ENCODE results near the gene FRMPD4. TPM values are rescaled to one million over a fixed set of nuclear protein-coding genes. Genes with fewer than 3 reads are reported as not detected.
A peak's percentile ranks its signal among the peaks of the same experiment; 100 is the strongest.

Gene FRMPD4
- total and polyA plus RNA-seq, 10 of the 15 experiments (the other 5 are each of a cell fraction or from before 2014, with no cell fraction given): not detected

DNA sequence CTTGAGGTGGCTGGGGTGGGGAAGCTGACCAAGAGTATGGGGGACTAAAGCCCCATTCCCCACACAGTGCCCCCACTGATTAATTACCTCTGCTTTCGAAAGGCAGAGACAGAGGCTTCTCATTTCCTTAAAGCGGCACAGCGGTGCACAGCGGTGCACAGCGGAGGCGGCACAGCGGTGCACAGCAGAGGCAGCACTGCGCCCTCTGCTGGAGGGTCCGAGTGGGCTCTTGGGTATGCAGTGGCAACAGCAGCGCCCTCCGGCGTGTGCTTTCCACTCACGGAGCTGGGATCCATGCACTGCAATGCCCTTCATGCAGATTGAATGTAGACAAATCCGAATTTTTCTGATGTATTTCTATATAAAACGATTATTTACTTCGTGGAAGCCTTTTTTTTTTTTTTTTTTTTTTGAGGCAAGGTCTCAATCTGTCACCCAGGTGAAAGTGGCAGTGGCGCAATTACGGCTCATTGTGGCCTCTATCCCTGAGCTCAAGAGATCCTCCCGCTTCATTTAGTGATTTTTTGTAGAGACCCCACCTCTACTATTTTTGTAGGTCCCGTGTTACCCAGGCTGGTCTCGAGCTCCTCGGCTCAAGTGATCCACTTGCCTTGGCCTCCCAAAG is 633.3 kb downstream of the FRMPD4 start:
- H3K9ac ChIP-seq (ENCODE audit: control insufficient read depth, insufficient read depth, low read length): no peak overlapping the region
- BruUV-seq (replicated peaks): no TSS peak
- H3K27me3 ChIP-seq (replicated peaks in 1 of 2; ENCODE audit: control insufficient read depth in 2 of 2, insufficient read depth in 2 of 2, low read length in 1 of 2): peaks cover 0 to 8% of the 10 kb centered on the region in 2 experiments; a peak in 2 of 4 replicates
- no peaks in the 10 kb centered on the region for H3K9me3 ChIP-seq (replicated peaks; ENCODE audit: control insufficient read depth, insufficient read depth, low read length)
- WGBS (ENCODE audit: insufficient coverage, insufficient replicate concordance, low lambda C conversion rate, missing lambda C conversion rate): 32% methylated on average over 20 of the region's 22 CpGs
- ChIA-PET POLR2A (interaction anchor here (0.7 kb wide), 1 partner anchor 703 kb away, joined by 4 read pairs; no protein-coding TSS in a partner anchor), CTCF (interaction anchor here (0.6 to 5.9 kb wide), 30 partner anchors 8 to 1240 kb away, joined by 3 to 44 read pairs (median 6); partner anchors contain the start of gene PRPS2), RAD21 (ENCODE audit: unreplicated experiment) (interaction anchor here (0.6 to 2.2 kb wide), 6 partner anchors 12 to 1240 kb away, joined by 3 to 8 read pairs (median 4); no protein-coding TSS in a partner anchor), SMC1A (ENCODE audit: uncharacterized antibody, unreplicated experiment) (interaction anchor here (0.8 to 3.2 kb wide), 16 partner anchors 8 to 1240 kb away, joined by 3 to 11 read pairs (median 4); partner anchors contain the start of gene PRPS2)
- in situ Hi-C loops (cut with MboI) (loop anchor here (5.0 kb wide), 1 partner anchor 1239 kb away; no protein-coding TSS in a partner anchor), intact Hi-C loops (cut with micrococcal nuclease; ENCODE audit: unreplicated experiment) (loop anchor here (1.0 to 10.0 kb wide), 4 partner anchors 69 to 687 kb away; no protein-coding TSS in a partner anchor)
- no peaks in the 10 kb centered on the region for H4K20me1 ChIP-seq (ENCODE audit: control insufficient read depth, insufficient read depth)
- no peak overlapping the region for H3K27ac ChIP-seq (ENCODE audit: control insufficient read depth, insufficient read depth)
- no peaks in the 10 kb centered on the region for H3K36me3 ChIP-seq (ENCODE audit: control insufficient read depth in 2 of 2, insufficient read depth in 2 of 2, low read length in 1 of 2)
- H3K79me2 ChIP-seq (ENCODE audit: control insufficient read depth, insufficient read depth, low read length): no peaks in the 10 kb centered on the region
- DNase-seq (ENCODE audit: low read depth, low spot score) (peak; percentile 20), FAIRE-seq (no peak), ATAC-seq (peak; percentile 100)
- H3K4me3 ChIP-seq: no peak overlapping the region
- H2AFZ ChIP-seq (ENCODE audit: control insufficient read depth, low read depth, low read length): no peak overlapping the region
- H3K4me1 ChIP-seq (ENCODE audit: control insufficient read depth, insufficient read depth, low read length): no peaks in the 10 kb centered on the region
- H3K4me2 ChIP-seq (ENCODE audit: control insufficient read depth, insufficient read depth): 0 out of 2 replicates have a peak overlapping the region, but pooled peaks have one; percentile 9
- no peak for TF ChIP-seq NBN (IDR thresholded peaks at IDR 0.05)
- TF ChIP-seq SPI1 (IDR thresholded peaks at IDR 0.05; ENCODE audit: borderline replicate concordance, insufficient read depth, low read depth, low read length): peak; percentile 12; the same call in 1 of the 2 replicates
- TF ChIP-seq, protein P1, sequence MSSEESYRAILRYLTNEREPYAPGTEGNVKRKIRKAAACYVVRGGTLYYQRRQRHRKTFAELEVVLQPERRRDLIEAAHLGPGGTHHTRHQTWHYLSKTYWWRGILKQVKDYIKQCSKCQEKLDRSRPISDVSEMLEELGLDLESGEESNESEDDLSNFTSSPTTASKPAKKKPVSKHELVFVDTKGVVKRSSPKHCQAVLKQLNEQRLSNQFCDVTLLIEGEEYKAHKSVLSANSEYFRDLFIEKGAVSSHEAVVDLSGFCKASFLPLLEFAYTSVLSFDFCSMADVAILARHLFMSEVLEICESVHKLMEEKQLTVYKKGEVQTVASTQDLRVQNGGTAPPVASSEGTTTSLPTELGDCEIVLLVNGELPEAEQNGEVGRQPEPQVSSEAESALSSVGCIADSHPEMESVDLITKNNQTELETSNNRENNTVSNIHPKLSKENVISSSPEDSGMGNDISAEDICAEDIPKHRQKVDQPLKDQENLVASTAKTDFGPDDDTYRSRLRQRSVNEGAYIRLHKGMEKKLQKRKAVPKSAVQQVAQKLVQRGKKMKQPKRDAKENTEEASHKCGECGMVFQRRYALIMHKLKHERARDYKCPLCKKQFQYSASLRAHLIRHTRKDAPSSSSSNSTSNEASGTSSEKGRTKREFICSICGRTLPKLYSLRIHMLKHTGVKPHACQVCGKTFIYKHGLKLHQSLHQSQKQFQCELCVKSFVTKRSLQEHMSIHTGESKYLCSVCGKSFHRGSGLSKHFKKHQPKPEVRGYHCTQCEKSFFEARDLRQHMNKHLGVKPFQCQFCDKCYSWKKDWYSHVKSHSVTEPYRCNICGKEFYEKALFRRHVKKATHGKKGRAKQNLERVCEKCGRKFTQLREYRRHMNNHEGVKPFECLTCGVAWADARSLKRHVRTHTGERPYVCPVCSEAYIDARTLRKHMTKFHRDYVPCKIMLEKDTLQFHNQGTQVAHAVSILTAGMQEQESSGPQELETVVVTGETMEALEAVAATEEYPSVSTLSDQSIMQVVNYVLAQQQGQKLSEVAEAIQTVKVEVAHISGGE (CRISPR knock-in tag; IDR thresholded peaks at IDR 0.05): no peak
- no peak for TF ChIP-seq SIN3A (IDR thresholded peaks at IDR 0.05; ENCODE audit: low read depth, low read length)
- peak in 1 of 2 experiments; percentile 61; a peak in 1 of 3 replicates for TF ChIP-seq EGR1 (IDR thresholded peaks at IDR 0.05; ENCODE audit: borderline replicate concordance in 1 of 2, low read depth in 2 of 2, low read length in 2 of 2)
- TF ChIP-seq EED (IDR thresholded peaks at IDR 0.05; ENCODE audit: low read depth): no peak
- peak; percentile 96 for TF ChIP-seq SMARCA5 (IDR thresholded peaks at IDR 0.05)
- TF ChIP-seq MEF2A (IDR thresholded peaks at IDR 0.05; ENCODE audit: insufficient read depth, low read depth, low read length): no peak
- TF ChIP-seq, protein P2, sequence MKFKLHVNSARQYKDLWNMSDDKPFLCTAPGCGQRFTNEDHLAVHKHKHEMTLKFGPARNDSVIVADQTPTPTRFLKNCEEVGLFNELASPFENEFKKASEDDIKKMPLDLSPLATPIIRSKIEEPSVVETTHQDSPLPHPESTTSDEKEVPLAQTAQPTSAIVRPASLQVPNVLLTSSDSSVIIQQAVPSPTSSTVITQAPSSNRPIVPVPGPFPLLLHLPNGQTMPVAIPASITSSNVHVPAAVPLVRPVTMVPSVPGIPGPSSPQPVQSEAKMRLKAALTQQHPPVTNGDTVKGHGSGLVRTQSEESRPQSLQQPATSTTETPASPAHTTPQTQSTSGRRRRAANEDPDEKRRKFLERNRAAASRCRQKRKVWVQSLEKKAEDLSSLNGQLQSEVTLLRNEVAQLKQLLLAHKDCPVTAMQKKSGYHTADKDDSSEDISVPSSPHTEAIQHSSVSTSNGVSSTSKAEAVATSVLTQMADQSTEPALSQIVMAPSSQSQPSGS (IDR thresholded peaks at IDR 0.05; ENCODE audit: low read length): no peak
- TF ChIP-seq ZNF622 (IDR thresholded peaks at IDR 0.05): no peak
- peak; percentile 57 for TF ChIP-seq SMC3 (IDR thresholded peaks at IDR 0.05; ENCODE audit: borderline replicate concordance, low read length)
- peak; percentile 46; the same call in 1 of the 2 replicates for TF ChIP-seq RAD21 (IDR thresholded peaks at IDR 0.05; ENCODE audit: insufficient read depth, low read depth, low read length)
- peak; percentile 29; the same call in 1 of the 2 replicates for TF ChIP-seq PAX5 (IDR thresholded peaks at IDR 0.05; ENCODE audit: borderline replicate concordance, low read depth, low read length)
- no peak for TF ChIP-seq RAD51 (IDR thresholded peaks at IDR 0.05)
- no peak for TF ChIP-seq RELA (IDR thresholded peaks at IDR 0.05; ENCODE audit: borderline replicate concordance, partially characterized antibody)
- peak; percentile 28; the same call in 1 of the 2 replicates for TF ChIP-seq ZSCAN29 (IDR thresholded peaks at IDR 0.05)
- TF ChIP-seq YY1 (IDR thresholded peaks at IDR 0.05; ENCODE audit: low read depth, low read length): 0 out of 2 replicates have a peak, but pooled peaks have one; percentile 41
- peak; percentile 35; the same call in 1 of the 3 replicates for TF ChIP-seq POU2F2 (IDR thresholded peaks at IDR 0.05; ENCODE audit: borderline replicate concordance, low read depth, low read length)
- no peak for TF ChIP-seq CREM (IDR thresholded peaks at IDR 0.05; ENCODE audit: low read depth)
- no peak for TF ChIP-seq FOXM1 (IDR thresholded peaks at IDR 0.05; ENCODE audit: low read depth, low read length)
- no peak for TF ChIP-seq BACH1 (IDR thresholded peaks at IDR 0.05; ENCODE audit: borderline replicate concordance)

All from GM12878 (cell line).